ENCODE results near the gene TRAPPC3L. TPM values are rescaled to one million over a fixed set of nuclear protein-coding genes. Genes with fewer than 3 reads are reported as not detected.
A peak's percentile ranks its signal among the peaks of the same experiment; 100 is the strongest.

The TRAPPC3L gene
- total RNA-seq, 4 donors from 2014 or later = not detected

DNA sequence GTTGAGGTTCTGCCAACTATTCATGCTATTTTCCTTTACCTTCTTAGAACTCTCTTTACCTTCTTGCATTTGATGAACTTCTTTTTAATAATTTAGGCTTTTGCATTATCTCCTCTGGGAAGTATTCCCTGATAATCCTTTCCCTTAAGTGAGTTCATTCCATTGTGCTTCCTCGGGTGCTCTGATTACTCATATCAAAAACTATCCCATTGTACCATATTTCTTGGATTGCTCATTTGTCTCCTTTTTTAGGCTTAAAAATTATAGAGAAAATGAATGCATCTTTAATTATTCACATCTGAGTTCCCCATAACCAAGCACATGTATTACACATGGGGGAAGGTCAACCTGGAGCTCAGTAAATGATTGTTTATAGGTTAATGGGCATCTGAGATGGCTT, 10.6 kb upstream of the TRAPPC3L start:
- in situ Hi-C loops (cut with MboI; ENCODE audit: low sequenced_read_pairs in 4 of 4) (no loop called here), intact Hi-C loops (cut with DNase I; ENCODE audit: low total_unique reads) (no loop called here)
- Histone ChIP-seq H3K27ac (peak overlapping the region in 3 of 4 donors; percentile 20 to 81 (median 76)), H3K27me3 (no peaks in the 10 kb centered on the region), H3K9me3 (no peaks in the 10 kb centered on the region), H3K36me3 (no peaks in the 10 kb centered on the region), H3K4me3 (no peak overlapping the region), H3K4me1 (peaks cover 0 to 28% of the 10 kb centered on the region in 2 donors)
- TF ChIP-seq, protein P1, sequence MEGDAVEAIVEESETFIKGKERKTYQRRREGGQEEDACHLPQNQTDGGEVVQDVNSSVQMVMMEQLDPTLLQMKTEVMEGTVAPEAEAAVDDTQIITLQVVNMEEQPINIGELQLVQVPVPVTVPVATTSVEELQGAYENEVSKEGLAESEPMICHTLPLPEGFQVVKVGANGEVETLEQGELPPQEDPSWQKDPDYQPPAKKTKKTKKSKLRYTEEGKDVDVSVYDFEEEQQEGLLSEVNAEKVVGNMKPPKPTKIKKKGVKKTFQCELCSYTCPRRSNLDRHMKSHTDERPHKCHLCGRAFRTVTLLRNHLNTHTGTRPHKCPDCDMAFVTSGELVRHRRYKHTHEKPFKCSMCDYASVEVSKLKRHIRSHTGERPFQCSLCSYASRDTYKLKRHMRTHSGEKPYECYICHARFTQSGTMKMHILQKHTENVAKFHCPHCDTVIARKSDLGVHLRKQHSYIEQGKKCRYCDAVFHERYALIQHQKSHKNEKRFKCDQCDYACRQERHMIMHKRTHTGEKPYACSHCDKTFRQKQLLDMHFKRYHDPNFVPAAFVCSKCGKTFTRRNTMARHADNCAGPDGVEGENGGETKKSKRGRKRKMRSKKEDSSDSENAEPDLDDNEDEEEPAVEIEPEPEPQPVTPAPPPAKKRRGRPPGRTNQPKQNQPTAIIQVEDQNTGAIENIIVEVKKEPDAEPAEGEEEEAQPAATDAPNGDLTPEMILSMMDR (IDR thresholded peaks at IDR 0.05 in 4 of 5, conservative IDR thresholded peaks at IDR 0.05 in 1 of 5) = no peak
- TF ChIP-seq POLR2A (IDR thresholded peaks at IDR 0.05) = no peak
- no peak for ATAC-seq
- no peak for DNase-seq

DNA sequence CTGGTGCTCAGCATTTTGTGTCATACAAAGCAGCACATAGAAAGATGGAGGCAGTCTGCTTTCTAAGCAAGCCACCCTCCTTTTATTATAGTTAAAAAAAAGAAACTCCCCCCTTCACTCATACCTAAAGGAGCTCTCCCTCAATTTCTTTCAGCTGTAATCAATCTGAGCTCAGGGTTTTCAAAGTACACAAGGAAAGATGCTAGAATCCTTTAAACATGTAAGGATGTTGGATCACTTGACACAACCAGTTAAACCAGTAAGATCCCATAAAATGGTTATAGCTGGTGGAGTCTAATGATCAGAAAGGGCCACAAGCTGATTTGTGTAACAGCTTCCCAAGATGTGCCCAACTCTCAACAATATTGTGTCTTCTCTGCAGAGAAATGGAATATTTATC, 8.0 kb upstream of the TRAPPC3L start, which contains the start of gene CALHM4:
Gene CALHM4 (plus strand): TSS at position 301 of the 400 bp plus-strand sequence. CDS start 43 bp downstream, at position 344.
- Histone ChIP-seq H3K4me3 (no peak within 1 kb of the TSS), H3K27ac (no peak within 1 kb of the TSS), H3K27me3 (no peaks in the 10 kb centered on the region), H3K9me3 (no peaks in the 10 kb centered on the region), H3K36me3 (no peaks in the 10 kb centered on the region), H3K4me1 (peaks cover 0 to 20% of the 10 kb centered on the region in 2 donors)
- intact Hi-C loops (cut with DNase I; ENCODE audit: low total_unique reads) = no loop called here
- no peak for TF ChIP-seq POLR2A (IDR thresholded peaks at IDR 0.05)
- TF ChIP-seq, protein P1 (IDR thresholded peaks at IDR 0.05 in 4 of 5, conservative IDR thresholded peaks at IDR 0.05 in 1 of 5) = no peak
- in situ Hi-C loops (cut with MboI; ENCODE audit: low sequenced_read_pairs in 4 of 4) = no loop called here
- ATAC-seq = no peak
- DNase-seq = no peak

DNA sequence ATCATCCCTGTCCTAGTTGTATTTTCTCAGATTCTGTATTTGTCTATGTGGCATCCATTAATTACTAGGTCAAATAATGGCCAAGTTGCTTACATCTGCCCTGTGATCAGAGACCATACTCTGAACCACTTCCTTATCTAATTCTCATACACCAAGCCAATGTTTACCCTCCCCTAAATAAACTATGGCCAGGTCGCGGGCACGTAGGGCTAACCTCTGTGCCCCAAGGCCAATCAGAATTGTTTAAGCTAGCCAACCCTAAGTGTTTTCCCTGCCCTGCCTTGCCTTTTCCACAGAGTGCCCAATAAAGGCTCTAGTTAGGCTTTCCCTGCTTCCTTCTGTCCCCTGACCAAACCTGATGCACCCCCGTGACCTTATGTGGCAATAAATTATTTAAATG, 5.3 kb upstream of the TRAPPC3L start:
- TF ChIP-seq POLR2A (IDR thresholded peaks at IDR 0.05) = no peak
- TF ChIP-seq, protein P1 (IDR thresholded peaks at IDR 0.05 in 4 of 5, conservative IDR thresholded peaks at IDR 0.05 in 1 of 5) = no peak
- intact Hi-C loops (cut with DNase I; ENCODE audit: low total_unique reads) (no loop called here), in situ Hi-C loops (cut with MboI; ENCODE audit: low sequenced_read_pairs in 4 of 4) (no loop called here)

DNA sequence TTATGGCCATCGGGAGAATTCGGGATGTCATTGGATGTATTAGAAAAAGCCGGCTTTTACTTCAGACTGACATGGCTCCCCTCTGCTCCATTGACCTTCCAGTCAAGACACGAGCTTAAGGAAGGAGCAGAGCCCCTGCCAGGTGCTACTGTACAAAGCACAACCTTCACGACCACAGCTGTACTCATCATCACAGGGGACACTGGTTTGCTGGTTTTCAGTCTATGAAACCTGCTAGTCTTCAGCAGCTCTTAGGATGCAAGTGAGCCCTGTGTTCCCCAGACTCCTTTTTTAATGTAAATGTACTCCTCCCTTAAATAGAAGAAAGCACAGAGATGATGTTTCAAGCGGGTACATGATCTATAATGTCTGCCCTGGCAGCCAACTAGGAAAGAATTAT, 1.9 kb upstream of the TRAPPC3L start:
- H3K4me3 ChIP-seq = no peak overlapping the region
- H3K27me3 ChIP-seq = no peaks in the 10 kb centered on the region
- H3K27ac ChIP-seq = no peak overlapping the region
- H3K9me3 ChIP-seq = no peaks in the 10 kb centered on the region
- intact Hi-C loops (cut with DNase I; ENCODE audit: low total_unique reads) = no loop called here
- in situ Hi-C loops (cut with MboI; ENCODE audit: low sequenced_read_pairs in 4 of 4) = loop anchor here in 1 of 4 donors (25.0 kb wide), 1 partner anchor 260 kb away; the partner anchor contains the start of gene TSPYL1
- no peaks in the 10 kb centered on the region for H3K4me1 ChIP-seq
- no peaks in the 10 kb centered on the region for H3K36me3 ChIP-seq
- ATAC-seq = no peak
- DNase-seq = no peak
- TF ChIP-seq POLR2A (IDR thresholded peaks at IDR 0.05) = no peak
- TF ChIP-seq, protein P1 (IDR thresholded peaks at IDR 0.05 in 4 of 5, conservative IDR thresholded peaks at IDR 0.05 in 1 of 5) = no peak

More for the DNA sequence above, 5.3 kb upstream of the TRAPPC3L start:
- ATAC-seq (no peak), DNase-seq (no peak)
- Histone ChIP-seq H3K4me3 (no peak overlapping the region), H3K27ac (no peak overlapping the region), H3K4me1 (no peaks in the 10 kb centered on the region), H3K36me3 (no peaks in the 10 kb centered on the region), H3K27me3 (no peaks in the 10 kb centered on the region), H3K9me3 (no peaks in the 10 kb centered on the region)

DNA sequence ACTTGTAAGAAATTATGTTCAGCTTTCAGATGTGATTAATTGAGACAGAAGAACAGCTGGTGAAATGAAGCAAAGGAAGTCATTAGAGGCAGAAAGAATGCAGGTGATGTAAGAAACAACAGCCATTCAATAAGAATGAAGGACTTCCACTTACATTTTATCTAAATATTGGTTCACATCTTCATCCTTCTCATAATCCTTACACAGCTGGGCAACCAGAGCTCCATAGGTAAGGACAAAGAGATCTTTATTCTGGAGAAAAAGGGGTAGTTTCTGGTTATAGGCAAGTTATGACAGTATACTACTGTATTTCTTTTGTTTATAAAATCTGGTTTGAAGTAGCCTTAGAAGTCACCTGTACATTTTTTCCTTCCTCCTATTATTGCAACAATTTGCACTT, 2.3 kb downstream of the TRAPPC3L start:
- intact Hi-C loops (cut with DNase I; ENCODE audit: low total_unique reads) = no loop called here
- no peaks in the 10 kb centered on the region for H3K36me3 ChIP-seq
- in situ Hi-C loops (cut with MboI; ENCODE audit: low sequenced_read_pairs in 4 of 4) = loop anchor here in 1 of 4 donors (25.0 kb wide), 1 partner anchor 256 kb away; the partner anchor contains the start of gene TSPYL1
- ATAC-seq (no peak), DNase-seq (no peak)
- TF ChIP-seq, protein P1 (IDR thresholded peaks at IDR 0.05 in 4 of 5, conservative IDR thresholded peaks at IDR 0.05 in 1 of 5) = no peak
- no peak for TF ChIP-seq POLR2A (IDR thresholded peaks at IDR 0.05)
- no peaks in the 10 kb centered on the region for H3K9me3 ChIP-seq
- no peak overlapping the region for H3K4me3 ChIP-seq
- no peaks in the 10 kb centered on the region for H3K4me1 ChIP-seq
- H3K27ac ChIP-seq = no peak overlapping the region
- H3K27me3 ChIP-seq = no peaks in the 10 kb centered on the region

Measured in gastrocnemius medialis (tissue), 4 donors.